Kidney epithelial cell (primary cell): Measurements from ENCODE around the gene GM2A. TPM values are rescaled to one million over a fixed set of nuclear protein-coding genes. Genes with fewer than 3 reads are reported as not detected.

Experiments used
- DNase-seq: peaks from one replicate; pipeline ENCODE4 v3.0.0-alpha.2; 2010; ENCODE audit warnings: low read depth
- H3K27me3 ChIP-seq: 2 replicates; pipeline ENCODE4 v1.6.0; 2011; ENCODE audit warnings: low read length; ENCODE audit not compliant: control insufficient read depth, insufficient read depth
- H3K36me3 ChIP-seq: 2 replicates; pipeline ENCODE4 v1.5.1; 2011; ENCODE audit warnings: low read length; ENCODE audit not compliant: control insufficient read depth, insufficient read depth
- H3K4me3 ChIP-seq: 2 replicates; pipeline ENCODE4 v1.5.1; 2011; ENCODE audit warnings: low read depth, mild to moderate bottlenecking, control low read depth, low read length
- total RNA-seq: library from RNA; depleted of rRNA; stranded (reverse); fragments of >200 nt; gene quantifications from 2 replicates; pipeline ENCODE4 v1.2.3, GENCODE V29; 2015
- TF ChIP-seq, protein P1 (sequence below): IDR thresholded peaks from 2 replicates; pipeline ENCODE4 v1.5.1; 2011; ENCODE audit warnings: mild to moderate bottlenecking, moderate library complexity, low read length, control low read depth, inconsistent platforms; ENCODE audit not compliant: insufficient read depth, poor library complexity, severe bottlenecking

The GM2A gene
- total RNA-seq, 1 donor from 2014 or later = 19.0 TPM

DNA sequence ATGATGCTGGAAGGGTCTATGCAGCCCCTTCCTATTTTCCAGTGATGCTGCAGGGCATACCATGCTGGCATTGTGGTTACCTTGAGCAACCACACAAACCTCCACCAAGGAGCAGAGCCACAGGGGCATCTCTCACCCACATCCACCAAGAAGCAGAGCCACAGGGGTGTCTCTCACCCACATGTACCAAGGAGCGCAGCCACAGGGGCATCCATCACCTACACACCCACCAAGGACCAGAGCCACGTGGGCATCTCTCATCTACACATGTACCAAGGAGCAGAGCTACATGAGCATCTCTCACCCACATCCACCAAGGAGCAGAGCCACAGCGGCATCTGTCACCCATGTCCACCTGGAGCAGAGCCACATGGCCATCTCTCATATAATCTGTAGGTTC is 8.8 kb upstream of the GM2A start:
- DNase-seq = no peak
- Histone ChIP-seq H3K27me3 (peaks cover 2% of the 10 kb centered on the region), H3K36me3 (no peaks in the 10 kb centered on the region), H3K4me3 (no peak overlapping the region)
- TF ChIP-seq, protein P1, sequence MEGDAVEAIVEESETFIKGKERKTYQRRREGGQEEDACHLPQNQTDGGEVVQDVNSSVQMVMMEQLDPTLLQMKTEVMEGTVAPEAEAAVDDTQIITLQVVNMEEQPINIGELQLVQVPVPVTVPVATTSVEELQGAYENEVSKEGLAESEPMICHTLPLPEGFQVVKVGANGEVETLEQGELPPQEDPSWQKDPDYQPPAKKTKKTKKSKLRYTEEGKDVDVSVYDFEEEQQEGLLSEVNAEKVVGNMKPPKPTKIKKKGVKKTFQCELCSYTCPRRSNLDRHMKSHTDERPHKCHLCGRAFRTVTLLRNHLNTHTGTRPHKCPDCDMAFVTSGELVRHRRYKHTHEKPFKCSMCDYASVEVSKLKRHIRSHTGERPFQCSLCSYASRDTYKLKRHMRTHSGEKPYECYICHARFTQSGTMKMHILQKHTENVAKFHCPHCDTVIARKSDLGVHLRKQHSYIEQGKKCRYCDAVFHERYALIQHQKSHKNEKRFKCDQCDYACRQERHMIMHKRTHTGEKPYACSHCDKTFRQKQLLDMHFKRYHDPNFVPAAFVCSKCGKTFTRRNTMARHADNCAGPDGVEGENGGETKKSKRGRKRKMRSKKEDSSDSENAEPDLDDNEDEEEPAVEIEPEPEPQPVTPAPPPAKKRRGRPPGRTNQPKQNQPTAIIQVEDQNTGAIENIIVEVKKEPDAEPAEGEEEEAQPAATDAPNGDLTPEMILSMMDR = no peak

DNA sequence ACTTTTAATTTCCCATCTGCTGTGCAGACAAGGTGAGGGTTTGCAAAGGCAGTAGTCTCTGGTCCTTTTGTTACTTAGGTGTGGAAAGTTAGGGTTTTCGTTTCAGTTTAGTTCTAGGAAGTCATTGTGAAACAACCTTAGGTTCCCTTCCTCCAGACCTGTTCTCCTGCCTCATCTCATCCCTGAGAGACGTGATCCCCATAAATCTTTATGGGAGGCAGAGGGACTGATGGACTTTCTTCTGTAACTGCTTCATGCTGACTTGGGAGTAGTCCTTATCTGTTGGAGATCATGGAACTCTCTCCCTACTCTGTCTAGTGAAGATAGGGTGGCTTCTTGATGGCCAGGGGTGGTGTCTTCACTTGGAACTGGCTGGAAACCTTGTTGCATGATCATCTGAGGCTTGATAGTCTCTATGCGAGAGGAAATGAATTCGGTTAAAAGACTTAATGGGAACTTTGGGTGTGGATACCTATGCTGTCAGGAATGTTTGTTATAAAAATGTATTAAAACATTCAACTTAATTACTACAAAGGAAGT is 7.2 kb upstream of the GM2A start:
- no peak for DNase-seq
- TF ChIP-seq, protein P1 = no peak
- no peak overlapping the region for H3K4me3 ChIP-seq
- no peaks in the 10 kb centered on the region for H3K36me3 ChIP-seq
- H3K27me3 ChIP-seq = peaks cover 2% of the 10 kb centered on the region

DNA sequence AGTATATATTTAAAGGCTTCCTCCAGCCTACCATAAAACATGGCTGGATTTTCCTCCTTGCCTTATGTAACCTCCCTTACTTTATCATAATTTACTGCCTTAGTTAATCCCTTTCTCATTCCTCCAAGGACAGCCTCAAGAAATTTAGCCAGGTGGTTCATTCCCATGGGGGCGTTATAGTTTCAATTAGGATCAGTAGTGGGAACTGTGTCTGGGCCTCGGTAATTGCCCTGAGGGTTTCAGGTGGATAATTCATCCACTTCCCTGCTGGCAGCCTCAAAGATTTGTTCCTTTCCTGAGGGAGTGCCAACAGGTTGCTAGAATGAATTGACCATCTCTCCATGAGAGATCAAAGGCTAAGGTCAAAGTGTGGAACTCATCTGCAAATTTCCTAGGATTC is 4.3 kb upstream of the GM2A start:
- TF ChIP-seq, protein P1 = no peak
- no peak overlapping the region for H3K4me3 ChIP-seq
- peaks cover 2% of the 10 kb centered on the region for H3K27me3 ChIP-seq
- DNase-seq = no peak
- no peaks in the 10 kb centered on the region for H3K36me3 ChIP-seq

DNA sequence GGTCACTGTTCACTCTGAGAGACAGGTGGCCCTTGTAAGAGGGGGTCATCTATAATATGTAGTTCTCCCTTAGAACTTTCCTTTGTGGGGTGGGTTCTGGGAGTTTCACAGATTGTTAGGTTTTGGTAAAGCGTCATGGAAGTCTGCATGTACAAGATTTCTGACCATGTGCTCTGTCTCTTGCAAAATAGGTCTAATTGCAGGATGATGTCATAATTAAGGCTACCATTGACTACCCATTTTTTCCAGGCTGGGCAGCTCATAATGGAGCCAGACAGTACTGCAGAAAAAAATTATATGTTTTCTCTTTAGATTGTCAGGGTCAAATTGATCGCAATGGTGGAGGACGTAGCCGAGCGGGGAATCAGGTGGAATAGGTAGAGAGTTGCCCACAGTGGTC is 3.7 kb upstream of the GM2A start:
- TF ChIP-seq, protein P1 = no peak
- H3K27me3 ChIP-seq = peaks cover 2% of the 10 kb centered on the region
- no peak overlapping the region for H3K4me3 ChIP-seq
- DNase-seq = no peak
- no peaks in the 10 kb centered on the region for H3K36me3 ChIP-seq

DNA sequence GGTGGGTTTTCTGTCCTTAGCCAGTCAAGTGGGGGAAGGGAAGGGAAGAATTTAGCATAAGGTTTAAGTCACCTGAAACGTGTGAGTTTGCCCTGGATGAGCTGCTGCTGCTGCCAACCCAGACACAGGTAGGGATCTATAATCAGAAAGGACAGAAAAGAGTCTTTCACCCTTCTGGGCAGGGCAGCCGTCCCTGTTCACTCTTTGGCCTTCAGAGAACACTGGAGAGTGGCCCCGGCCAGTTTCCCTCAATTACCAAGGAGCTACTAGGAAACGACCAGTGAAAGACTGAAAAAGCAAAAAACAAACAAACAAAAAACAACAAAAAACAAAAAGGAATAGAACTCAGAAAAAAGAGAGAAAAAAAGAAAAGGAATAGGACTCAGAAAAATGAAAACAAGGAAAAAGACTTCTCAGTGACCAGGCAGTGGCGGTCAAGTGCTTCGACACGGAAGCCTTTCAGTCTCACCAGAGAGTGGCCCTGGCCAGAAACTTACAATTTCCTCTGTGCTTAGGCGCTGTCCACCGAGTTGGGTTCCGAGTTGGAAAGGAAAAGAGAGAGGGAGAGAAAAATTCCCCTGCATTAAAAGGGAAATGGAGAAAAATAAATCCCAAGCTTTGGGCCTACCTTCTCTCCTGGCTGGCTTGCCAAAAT is 2.5 kb upstream of the GM2A start:
- no peak for DNase-seq
- TF ChIP-seq, protein P1 = no peak
- H3K4me3 ChIP-seq = no peak overlapping the region
- no peaks in the 10 kb centered on the region for H3K36me3 ChIP-seq
- peaks cover 2% of the 10 kb centered on the region for H3K27me3 ChIP-seq

DNA sequence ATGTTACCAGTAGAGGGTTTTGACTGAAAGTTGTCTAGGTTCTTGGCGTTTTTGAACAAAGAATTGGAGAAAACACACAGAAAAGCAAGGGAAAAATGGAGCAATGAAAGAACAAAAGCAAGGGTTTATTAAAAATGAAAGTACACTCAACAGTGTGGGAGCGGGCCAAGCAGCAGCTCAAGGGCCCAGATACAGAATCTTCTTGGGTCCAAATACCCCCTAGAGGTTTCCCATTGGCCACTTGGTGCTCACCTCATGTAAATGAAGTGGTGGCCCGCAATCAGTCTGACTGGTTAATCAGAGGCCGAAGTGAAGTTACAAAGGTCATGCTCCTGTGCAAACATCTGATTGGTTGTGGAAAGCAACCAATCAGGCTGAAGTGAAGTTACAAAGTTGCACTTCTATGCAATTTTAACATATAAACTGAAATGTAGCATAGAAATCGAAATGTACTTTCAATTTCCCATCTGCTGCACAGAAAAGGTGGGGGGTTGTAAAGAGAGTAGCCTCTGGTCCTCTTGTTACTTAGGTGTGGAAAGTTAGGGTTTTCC is 1.9 kb upstream of the GM2A start:
- DNase-seq = no peak
- TF ChIP-seq, protein P1 = no peak
- Histone ChIP-seq H3K4me3 (no peak overlapping the region), H3K27me3 (peaks cover 2% of the 10 kb centered on the region), H3K36me3 (no peaks in the 10 kb centered on the region)
